Measurements from ENCODE around the gene UTP15. TPM values are rescaled to one million over a fixed set of nuclear protein-coding genes. Genes with fewer than 3 reads are reported as not detected.

Gene UTP15
- total and polyA plus RNA-seq, 2 experiments from 2014 or later = 16.5 to 59.0 TPM

GRCh38 chr5:73532195-73532594, 33.3 kb upstream of the UTP15 start:
- H3K27me3 Mint-ChIP-seq (ENCODE audit: insufficient read depth, low read depth, poor library complexity) = peaks cover 11% of the 10 kb centered on the region
- Histone ChIP-seq H3K9me2 (ENCODE audit: insufficient read depth) (peaks cover 7% of the 10 kb centered on the region; the same call in 1 of the 2 replicates), H3K27me3 (ENCODE audit: insufficient read depth) (no peaks in the 10 kb centered on the region), H3K4me2 (no peak overlapping the region), H3K79me2 (replicated peaks; ENCODE audit: insufficient read depth) (no peaks in the 10 kb centered on the region), H2AFZ (no peak overlapping the region), H3K4me3 (no peak overlapping the region), H3F3A (replicated peaks; ENCODE audit: low read depth) (no peaks in the 10 kb centered on the region), H3K4me1 (ENCODE audit: insufficient read depth) (peaks cover 13% of the 10 kb centered on the region), H3K36me3 (ENCODE audit: insufficient read depth) (no peaks in the 10 kb centered on the region), H3K27ac (ENCODE audit: low read depth) (no peak overlapping the region), H4K20me1 (replicated peaks; ENCODE audit: insufficient read depth) (no peaks in the 10 kb centered on the region)
- peaks cover 31% of the 10 kb centered on the region for H3K9me3 Mint-ChIP-seq
- H3K27ac Mint-ChIP-seq = no peak overlapping the region
- no peak for TF ChIP-seq ZNF114 (CRISPR knock-in tag; IDR thresholded peaks at IDR 0.05)
- no peak for TF ChIP-seq ETS1 (IDR thresholded peaks at IDR 0.05)
- TF ChIP-seq ZNF331 (CRISPR knock-in tag; IDR thresholded peaks at IDR 0.05; ENCODE audit: low read depth) = no peak
- TF ChIP-seq POLR2AphosphoS5 (IDR thresholded peaks at IDR 0.05; ENCODE audit: low read depth) = no peak
- TF ChIP-seq EZH2phosphoT487 (IDR thresholded peaks at IDR 0.05; ENCODE audit: unreplicated experiment) = no peak
- no peak for TF ChIP-seq CTCF (conservative IDR thresholded peaks at IDR 0.05; ENCODE audit: low read depth in 2 of 2)
- no peak for TF ChIP-seq STAT1 (IDR thresholded peaks at IDR 0.05; ENCODE audit: unreplicated experiment)
- TF ChIP-seq JUNB (IDR thresholded peaks at IDR 0.05; ENCODE audit: unreplicated experiment) = no peak
- no peak for TF ChIP-seq NANOG (IDR thresholded peaks at IDR 0.05; ENCODE audit: borderline replicate concordance)
- TF ChIP-seq CREB1 (CRISPR knock-in tag; IDR thresholded peaks at IDR 0.05; ENCODE audit: low read depth) = no peak
- TF ChIP-seq, protein P1, sequence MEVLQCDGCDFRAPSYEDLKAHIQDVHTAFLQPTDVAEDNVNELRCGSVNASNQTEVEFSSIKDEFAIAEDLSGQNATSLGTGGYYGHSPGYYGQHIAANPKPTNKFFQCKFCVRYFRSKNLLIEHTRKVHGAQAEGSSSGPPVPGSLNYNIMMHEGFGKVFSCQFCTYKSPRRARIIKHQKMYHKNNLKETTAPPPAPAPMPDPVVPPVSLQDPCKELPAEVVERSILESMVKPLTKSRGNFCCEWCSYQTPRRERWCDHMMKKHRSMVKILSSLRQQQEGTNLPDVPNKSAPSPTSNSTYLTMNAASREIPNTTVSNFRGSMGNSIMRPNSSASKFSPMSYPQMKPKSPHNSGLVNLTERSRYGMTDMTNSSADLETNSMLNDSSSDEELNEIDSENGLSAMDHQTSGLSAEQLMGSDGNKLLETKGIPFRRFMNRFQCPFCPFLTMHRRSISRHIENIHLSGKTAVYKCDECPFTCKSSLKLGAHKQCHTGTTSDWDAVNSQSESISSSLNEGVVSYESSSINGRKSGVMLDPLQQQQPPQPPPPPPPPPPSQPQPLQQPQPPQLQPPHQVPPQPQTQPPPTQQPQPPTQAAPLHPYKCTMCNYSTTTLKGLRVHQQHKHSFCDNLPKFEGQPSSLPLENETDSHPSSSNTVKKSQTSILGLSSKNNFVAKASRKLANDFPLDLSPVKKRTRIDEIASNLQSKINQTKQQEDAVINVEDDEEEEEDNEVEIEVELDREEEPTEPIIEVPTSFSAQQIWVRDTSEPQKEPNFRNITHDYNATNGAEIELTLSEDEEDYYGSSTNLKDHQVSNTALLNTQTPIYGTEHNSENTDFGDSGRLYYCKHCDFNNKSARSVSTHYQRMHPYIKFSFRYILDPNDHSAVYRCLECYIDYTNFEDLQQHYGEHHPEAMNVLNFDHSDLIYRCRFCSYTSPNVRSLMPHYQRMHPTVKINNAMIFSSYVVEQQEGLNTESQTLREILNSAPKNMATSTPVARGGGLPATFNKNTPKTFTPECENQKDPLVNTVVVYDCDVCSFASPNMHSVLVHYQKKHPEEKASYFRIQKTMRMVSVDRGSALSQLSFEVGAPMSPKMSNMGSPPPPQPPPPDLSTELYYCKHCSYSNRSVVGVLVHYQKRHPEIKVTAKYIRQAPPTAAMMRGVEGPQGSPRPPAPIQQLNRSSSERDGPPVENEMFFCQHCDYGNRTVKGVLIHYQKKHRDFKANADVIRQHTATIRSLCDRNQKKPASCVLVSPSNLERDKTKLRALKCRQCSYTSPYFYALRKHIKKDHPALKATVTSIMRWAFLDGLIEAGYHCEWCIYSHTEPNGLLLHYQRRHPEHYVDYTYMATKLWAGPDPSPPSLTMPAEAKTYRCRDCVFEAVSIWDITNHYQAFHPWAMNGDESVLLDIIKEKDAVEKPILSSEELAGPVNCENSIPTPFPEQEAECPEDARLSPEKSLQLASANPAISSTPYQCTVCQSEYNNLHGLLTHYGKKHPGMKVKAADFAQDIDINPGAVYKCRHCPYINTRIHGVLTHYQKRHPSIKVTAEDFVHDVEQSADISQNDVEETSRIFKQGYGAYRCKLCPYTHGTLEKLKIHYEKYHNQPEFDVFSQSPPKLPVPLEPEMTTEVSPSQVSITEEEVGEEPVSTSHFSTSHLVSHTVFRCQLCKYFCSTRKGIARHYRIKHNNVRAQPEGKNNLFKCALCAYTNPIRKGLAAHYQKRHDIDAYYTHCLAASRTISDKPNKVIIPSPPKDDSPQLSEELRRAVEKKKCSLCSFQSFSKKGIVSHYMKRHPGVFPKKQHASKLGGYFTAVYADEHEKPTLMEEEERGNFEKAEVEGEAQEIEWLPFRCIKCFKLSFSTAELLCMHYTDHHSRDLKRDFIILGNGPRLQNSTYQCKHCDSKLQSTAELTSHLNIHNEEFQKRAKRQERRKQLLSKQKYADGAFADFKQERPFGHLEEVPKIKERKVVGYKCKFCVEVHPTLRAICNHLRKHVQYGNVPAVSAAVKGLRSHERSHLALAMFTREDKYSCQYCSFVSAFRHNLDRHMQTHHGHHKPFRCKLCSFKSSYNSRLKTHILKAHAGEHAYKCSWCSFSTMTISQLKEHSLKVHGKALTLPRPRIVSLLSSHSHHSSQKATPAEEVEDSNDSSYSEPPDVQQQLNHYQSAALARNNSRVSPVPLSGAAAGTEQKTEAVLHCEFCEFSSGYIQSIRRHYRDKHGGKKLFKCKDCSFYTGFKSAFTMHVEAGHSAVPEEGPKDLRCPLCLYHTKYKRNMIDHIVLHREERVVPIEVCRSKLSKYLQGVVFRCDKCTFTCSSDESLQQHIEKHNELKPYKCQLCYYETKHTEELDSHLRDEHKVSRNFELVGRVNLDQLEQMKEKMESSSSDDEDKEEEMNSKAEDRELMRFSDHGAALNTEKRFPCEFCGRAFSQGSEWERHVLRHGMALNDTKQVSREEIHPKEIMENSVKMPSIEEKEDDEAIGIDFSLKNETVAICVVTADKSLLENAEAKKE (CRISPR knock-in tag; IDR thresholded peaks at IDR 0.05) = no peak
- TF ChIP-seq, protein P2, sequence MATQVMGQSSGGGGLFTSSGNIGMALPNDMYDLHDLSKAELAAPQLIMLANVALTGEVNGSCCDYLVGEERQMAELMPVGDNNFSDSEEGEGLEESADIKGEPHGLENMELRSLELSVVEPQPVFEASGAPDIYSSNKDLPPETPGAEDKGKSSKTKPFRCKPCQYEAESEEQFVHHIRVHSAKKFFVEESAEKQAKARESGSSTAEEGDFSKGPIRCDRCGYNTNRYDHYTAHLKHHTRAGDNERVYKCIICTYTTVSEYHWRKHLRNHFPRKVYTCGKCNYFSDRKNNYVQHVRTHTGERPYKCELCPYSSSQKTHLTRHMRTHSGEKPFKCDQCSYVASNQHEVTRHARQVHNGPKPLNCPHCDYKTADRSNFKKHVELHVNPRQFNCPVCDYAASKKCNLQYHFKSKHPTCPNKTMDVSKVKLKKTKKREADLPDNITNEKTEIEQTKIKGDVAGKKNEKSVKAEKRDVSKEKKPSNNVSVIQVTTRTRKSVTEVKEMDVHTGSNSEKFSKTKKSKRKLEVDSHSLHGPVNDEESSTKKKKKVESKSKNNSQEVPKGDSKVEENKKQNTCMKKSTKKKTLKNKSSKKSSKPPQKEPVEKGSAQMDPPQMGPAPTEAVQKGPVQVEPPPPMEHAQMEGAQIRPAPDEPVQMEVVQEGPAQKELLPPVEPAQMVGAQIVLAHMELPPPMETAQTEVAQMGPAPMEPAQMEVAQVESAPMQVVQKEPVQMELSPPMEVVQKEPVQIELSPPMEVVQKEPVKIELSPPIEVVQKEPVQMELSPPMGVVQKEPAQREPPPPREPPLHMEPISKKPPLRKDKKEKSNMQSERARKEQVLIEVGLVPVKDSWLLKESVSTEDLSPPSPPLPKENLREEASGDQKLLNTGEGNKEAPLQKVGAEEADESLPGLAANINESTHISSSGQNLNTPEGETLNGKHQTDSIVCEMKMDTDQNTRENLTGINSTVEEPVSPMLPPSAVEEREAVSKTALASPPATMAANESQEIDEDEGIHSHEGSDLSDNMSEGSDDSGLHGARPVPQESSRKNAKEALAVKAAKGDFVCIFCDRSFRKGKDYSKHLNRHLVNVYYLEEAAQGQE (IDR thresholded peaks at IDR 0.05; ENCODE audit: unreplicated experiment) = no peak
- TF ChIP-seq EZH2 (IDR thresholded peaks at IDR 0.05; ENCODE audit: low read depth, unreplicated experiment) = no peak
- peaks cover 18% of the 10 kb centered on the region for H3K4me1 Mint-ChIP-seq
- no peak overlapping the region for H3K4me3 Mint-ChIP-seq
- ATAC-seq (no peak), DNase-seq (ENCODE audit: low spot score) (no peak)
- H3K36me3 Mint-ChIP-seq (ENCODE audit: low read depth) = peaks cover 17% of the 10 kb centered on the region

Data from GM23338 (cell line).